GM23338 (cell line): ENCODE data around the gene PLPP7. TPM values are rescaled to one million over a fixed set of nuclear protein-coding genes. Genes with fewer than 3 reads are reported as not detected.

ENCODE experiments used
- ATAC-seq: fragments of 200-7000 bp; cut with Tn5 transposase; 3 replicates; pipeline ENCODE4 v1.9.1; 2020
- DNase-seq: peaks from one replicate; pipeline ENCODE4 v3.0.0-alpha.2; 2015; ENCODE audit warnings: low spot score
- H2AFZ ChIP-seq: fragments of 200-600 bp; sonication (generic); 2 replicates; pipeline ENCODE4 v1.8.0; 2016; ENCODE audit warnings: antibody characterized with exemption, mild to moderate bottlenecking, moderate library complexity
- H3F3A ChIP-seq: fragments of 200-600 bp; sonication (generic); replicated peaks from 2 replicates; pipeline ENCODE4 v1.8.0; 2017; ENCODE audit warnings: antibody characterized with exemption, mixed run types, low read depth
- H3K27ac ChIP-seq: fragments of 200-600 bp; sonication (generic); 2 replicates; pipeline ENCODE4 v1.6.1; 2016; ENCODE audit warnings: low read depth
- H3K27me3 ChIP-seq: fragments of 200-600 bp; sonication (generic); 2 replicates; pipeline ENCODE4 v1.8.0; 2016; ENCODE audit warnings: mild to moderate bottlenecking, mixed run types, moderate library complexity; ENCODE audit not compliant: insufficient read depth
- H3K36me3 ChIP-seq: fragments of 200-600 bp; sonication (generic); 2 replicates; pipeline ENCODE4 v1.8.0; 2016; ENCODE audit warnings: mild to moderate bottlenecking; ENCODE audit not compliant: insufficient read depth
- H3K4me1 ChIP-seq: fragments of 200-600 bp; sonication (generic); 2 replicates; pipeline ENCODE4 v1.8.0; 2016; ENCODE audit warnings: mild to moderate bottlenecking, moderate library complexity; ENCODE audit not compliant: insufficient read depth
- H3K4me2 ChIP-seq: fragments of 200-600 bp; sonication (generic); 2 replicates; pipeline ENCODE4 v1.7.1; 2017; ENCODE audit warnings: mixed run types
- H3K4me3 ChIP-seq: fragments of 200-600 bp; sonication (generic); 2 replicates; pipeline ENCODE4 v1.6.1; 2016; ENCODE audit warnings: mixed run types
- H3K79me2 ChIP-seq: fragments of 200-600 bp; sonication (generic); replicated peaks from 2 replicates; pipeline ENCODE4 v1.8.0; 2017; ENCODE audit warnings: mild to moderate bottlenecking; ENCODE audit not compliant: insufficient read depth
- H3K9me2 ChIP-seq: fragments of 200-600 bp; sonication (generic); 2 replicates; pipeline ENCODE4 v1.8.0; 2017; ENCODE audit not compliant: insufficient read depth
- H4K20me1 ChIP-seq: fragments of 200-600 bp; sonication (generic); replicated peaks from 2 replicates; pipeline ENCODE4 v1.8.0; 2017; ENCODE audit warnings: mild to moderate bottlenecking; ENCODE audit not compliant: insufficient read depth
- H3K27ac Mint-ChIP-seq: 2 replicates; pipeline ENCODE4 v1.8.0; 2020; ENCODE audit warnings: inconsistent platforms, mild to moderate bottlenecking, moderate library complexity, mixed read lengths
- H3K27me3 Mint-ChIP-seq: 3 replicates; pipeline ENCODE4 v1.8.0; 2022; ENCODE audit warnings: low read depth, mild to moderate bottlenecking, moderate library complexity, mixed read lengths, inconsistent platforms; ENCODE audit not compliant: insufficient read depth, poor library complexity
- H3K36me3 Mint-ChIP-seq: 3 replicates; pipeline ENCODE4 v1.8.0; 2021; ENCODE audit warnings: low read depth, mild to moderate bottlenecking, inconsistent platforms, moderate library complexity, mixed read lengths
- H3K4me1 Mint-ChIP-seq: 3 replicates; pipeline ENCODE4 v1.8.0; 2020; ENCODE audit warnings: mild to moderate bottlenecking, inconsistent platforms, mixed read lengths
- H3K4me3 Mint-ChIP-seq: 3 replicates; pipeline ENCODE4 v1.8.0; 2021; ENCODE audit warnings: moderate library complexity, mild to moderate bottlenecking, inconsistent platforms, mixed read lengths
- H3K9me3 Mint-ChIP-seq: 3 replicates; pipeline ENCODE4 v1.8.0; 2020; ENCODE audit warnings: moderate library complexity, mild to moderate bottlenecking, inconsistent platforms, mixed read lengths
- CREB1 ChIP-seq: fragments of 250-450 bp; sonication (Bioruptor Pico); IDR thresholded peaks from 2 replicates; pipeline ENCODE4 v1.5.0; 2020; ENCODE audit warnings: low read depth, mild to moderate bottlenecking, moderate library complexity
- CTCF ChIP-seq, 2 experiments: fragments of 200-600 bp in 1 of 2; sonication (generic) in 1 of 2; conservative IDR thresholded peaks; 2 replicates each; pipeline versions ENCODE4 v1.5.1 to v1.6.1; 2016 to 2017; ENCODE audit warnings: antibody characterized with exemption in 2 of 2, low read depth in 2 of 2, mild to moderate bottlenecking in 2 of 2, moderate library complexity in 1 of 2
- ETS1 ChIP-seq: IDR thresholded peaks from 2 replicates; pipeline ENCODE4 v1.6.1; 2016; ENCODE audit warnings: antibody characterized with exemption
- EZH2 ChIP-seq: fragments of 200-600 bp; sonication (generic); IDR thresholded peaks from one replicate; pipeline ENCODE4 v1.8.0; 2017; ENCODE audit warnings: antibody characterized with exemption, mild to moderate bottlenecking, low read depth; ENCODE audit not compliant: unreplicated experiment
- EZH2phosphoT487 ChIP-seq: fragments of 200-600 bp; sonication (generic); IDR thresholded peaks from one replicate; pipeline ENCODE4 v1.8.1; 2018; ENCODE audit warnings: antibody characterized with exemption; ENCODE audit not compliant: unreplicated experiment
- NANOG ChIP-seq: IDR thresholded peaks from 2 replicates; pipeline ENCODE4 v1.6.1; 2016; ENCODE audit warnings: antibody characterized with exemption, borderline replicate concordance
- POLR2AphosphoS5 ChIP-seq: IDR thresholded peaks from 2 replicates; pipeline ENCODE4 v1.6.1; 2016; ENCODE audit warnings: antibody characterized with exemption, low read depth
- REST ChIP-seq: IDR thresholded peaks from one replicate; pipeline ENCODE4 v1.6.1; 2018; ENCODE audit warnings: antibody characterized with exemption; ENCODE audit not compliant: unreplicated experiment
- STAT1 ChIP-seq: IDR thresholded peaks from one replicate; pipeline ENCODE4 v1.6.1; 2016; ENCODE audit warnings: antibody characterized with exemption; ENCODE audit not compliant: unreplicated experiment
- ZNF114 ChIP-seq: fragments of 250-450 bp; sonication (Bioruptor Pico); IDR thresholded peaks from 2 replicates; pipeline ENCODE4 v1.5.0; 2020; ENCODE audit warnings: mild to moderate bottlenecking, moderate library complexity
- ZNF331 ChIP-seq: fragments of 250-450 bp; sonication (Bioruptor Pico); IDR thresholded peaks from 2 replicates; pipeline ENCODE4 v1.5.0; 2020; ENCODE audit warnings: low read depth, mild to moderate bottlenecking, moderate library complexity
- polyA plus RNA-seq: library from polyadenylated mRNA; unstranded; fragments of >200 nt; fragmentation: Nextera tagmentation; extraction: Ambion mirVana; gene quantifications from 2 replicates; pipeline ENCODE4 v1.2.1, GENCODE V29; 2016
- total RNA-seq: library from RNA; depleted of rRNA; stranded (reverse); fragments of >200 nt; shearing (Covaris generic); gene quantifications from 2 replicates; pipeline ENCODE4 v1.2.3, GENCODE V29; 2014

The PLPP7 gene
- total and polyA plus RNA-seq, 2 experiments from 2014 or later, result 1.6 to 2.4 TPM

- no peak for TF ChIP-seq ZNF331 (CRISPR knock-in tag)
These were observed 4.7 kb upstream of the PLPP7 start (continued) for GRCh38 chr9:131284856-131285255.

DNA sequence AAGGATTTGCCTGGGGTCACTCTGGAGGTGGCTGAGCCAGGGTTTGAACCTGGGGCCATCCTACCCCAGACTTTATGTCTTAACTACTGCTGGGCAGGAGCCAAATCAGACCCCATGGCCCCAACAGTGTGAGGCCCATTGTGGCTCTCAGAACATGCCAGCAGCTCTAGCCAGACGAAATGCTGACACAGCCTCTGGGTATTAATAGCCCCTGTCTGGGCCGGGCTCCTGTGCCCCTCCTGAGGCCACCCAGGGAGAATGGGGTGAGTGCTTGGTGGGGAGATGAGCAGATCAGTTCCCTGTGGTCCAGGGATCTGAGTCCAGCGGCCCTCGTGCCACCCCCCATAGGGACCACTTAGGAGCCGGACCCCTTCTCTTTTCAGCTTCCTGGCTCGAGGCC, 2.2 kb upstream of the PLPP7 start:
- Histone ChIP-seq H4K20me1 (no peaks in the 10 kb centered on the region), H3K36me3 (no peaks in the 10 kb centered on the region), H3K27ac (no peak overlapping the region), H3K9me2 (no peaks in the 10 kb centered on the region), H3F3A (0 out of 2 replicates have a peak, but pooled peaks cover 7% of the 10 kb centered on the region), H3K27me3 (peaks cover 2% of the 10 kb centered on the region), H2AFZ (no peak overlapping the region), H3K4me2 (no peak overlapping the region), H3K4me1 (no peaks in the 10 kb centered on the region; the same call in 1 of the 2 replicates), H3K79me2 (no peaks in the 10 kb centered on the region), H3K4me3 (no peak overlapping the region)
- Mint-ChIP-seq H3K4me3 (no peak overlapping the region), H3K27ac (no peak overlapping the region), H3K4me1 (peaks cover 13% of the 10 kb centered on the region), H3K27me3 (peaks cover 18% of the 10 kb centered on the region), H3K36me3 (no peaks in the 10 kb centered on the region), H3K9me3 (no peaks in the 10 kb centered on the region)
- DNase-seq (no peak), ATAC-seq (no peak)
- TF ChIP-seq CREB1 (CRISPR knock-in tag) (no peak), EZH2 (no peak), REST (no peak), NANOG (no peak), ZNF114 (CRISPR knock-in tag) (no peak), POLR2AphosphoS5 (no peak), STAT1 (no peak)

DNA sequence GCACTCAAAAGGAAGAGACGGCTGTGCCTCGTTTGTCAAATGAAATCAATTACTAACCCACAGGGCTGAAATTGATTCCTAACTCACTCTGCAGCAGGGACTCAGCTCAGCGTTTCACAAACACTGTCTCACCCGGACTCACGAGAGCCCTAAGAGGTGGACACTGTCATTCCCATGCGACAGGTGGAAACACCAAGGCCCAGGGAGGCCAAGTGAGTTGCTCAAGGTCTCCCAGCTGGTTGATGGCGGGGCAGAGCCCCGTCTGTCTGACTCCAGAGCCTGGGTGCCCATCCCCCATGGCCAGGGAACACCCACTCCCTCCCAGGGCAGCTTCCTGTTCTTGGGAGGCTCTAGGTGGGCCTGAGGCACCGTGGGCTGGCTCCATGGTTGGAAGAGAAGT, 1.3 kb upstream of the PLPP7 start:
- peak overlapping the region; percentile 95 for H2AFZ ChIP-seq
- H3F3A ChIP-seq, result 0 out of 2 replicates have a peak, but pooled peaks cover 6% of the 10 kb centered on the region
- ATAC-seq (no peak), DNase-seq (no peak)
- Mint-ChIP-seq H3K9me3 (no peaks in the 10 kb centered on the region), H3K27ac (no peak overlapping the region), H3K4me1 (peaks cover 13% of the 10 kb centered on the region), H3K36me3 (no peaks in the 10 kb centered on the region), H3K4me3 (no peak overlapping the region), H3K27me3 (peaks cover 14% of the 10 kb centered on the region)
- no peaks in the 10 kb centered on the region for H3K9me2 ChIP-seq
- H3K36me3 ChIP-seq, result no peaks in the 10 kb centered on the region
- no peaks in the 10 kb centered on the region for H4K20me1 ChIP-seq
- H3K4me3 ChIP-seq, result no peak overlapping the region
- no peak overlapping the region for H3K27ac ChIP-seq
- H3K4me2 ChIP-seq, result no peak overlapping the region
- H3K27me3 ChIP-seq, result no peaks in the 10 kb centered on the region
- no peaks in the 10 kb centered on the region; the same call in 1 of the 2 replicates for H3K4me1 ChIP-seq
- H3K79me2 ChIP-seq, result no peaks in the 10 kb centered on the region
- TF ChIP-seq ZNF114 (CRISPR knock-in tag) (no peak), EZH2 (no peak), EZH2phosphoT487 (no peak), ETS1 (no peak), CTCF (conservative IDR thresholded peaks at IDR 0.05; ENCODE audit: low read depth in 2 of 2) (no peak)
